Kidney (tissue), 14 donors: ENCODE results near the gene FAM133A. TPM values are rescaled to one million over a fixed set of nuclear protein-coding genes. Genes with fewer than 3 reads are reported as not detected.
A peak's percentile ranks its signal among the peaks of the same experiment; 100 is the strongest.

ENCODE experiments used
- DNase-seq, 5 donors: peaks; one replicate each; pipeline ENCODE4 v3.0.0-alpha.2; 2013 to 2020
- FAIRE-seq: peaks from 2 replicates; lab custom pipeline; 2012; peaks lifted over from hg19 to GRCh38; lab: Jason Lieb, UNC
- H3K27ac ChIP-seq, 2 donors: one replicate each; pipeline ENCODE4 v1.7.0; 2013; ENCODE audit warnings: low read depth in 2 of 2, low read length in 2 of 2, inconsistent platforms in 1 of 2
- H3K27me3 ChIP-seq: one replicate; pipeline ENCODE4 v1.7.1; 2013; ENCODE audit warnings: low read length, inconsistent platforms; ENCODE audit not compliant: control insufficient read depth, insufficient read depth
- H3K36me3 ChIP-seq, 3 donors: one replicate each; pipeline versions ENCODE4 v1.7.0 to v1.7.1; 2013; ENCODE audit warnings: low read length in 3 of 3, control low read depth in 1 of 3, inconsistent platforms in 1 of 3; ENCODE audit not compliant: insufficient read depth in 3 of 3, control insufficient read depth in 2 of 3
- H3K4me1 ChIP-seq, 3 donors: one replicate each; pipeline versions ENCODE4 v1.7.0 to v1.7.1; 2013; ENCODE audit warnings: low read length in 3 of 3, inconsistent platforms in 1 of 3, low read depth in 1 of 3; ENCODE audit not compliant: control insufficient read depth in 2 of 3, insufficient read depth in 2 of 3
- H3K4me3 ChIP-seq, 3 donors: one replicate each; pipeline versions ENCODE4 v1.7.0 to v1.8.1; 2013; ENCODE audit warnings: low read length in 3 of 3, control low read depth in 1 of 3, inconsistent platforms in 1 of 3
- H3K9ac ChIP-seq, 3 donors: one replicate each; pipeline versions ENCODE4 v1.7.0 to v1.7.1; 2013; ENCODE audit warnings: low read length in 3 of 3, control low read depth in 1 of 3, inconsistent platforms in 1 of 3
- H3K9me3 ChIP-seq, 3 donors: one replicate each; pipeline versions ENCODE4 v1.7.0 to v1.7.1; 2013; ENCODE audit warnings: low read length in 3 of 3, control low read depth in 1 of 3, inconsistent platforms in 1 of 3; ENCODE audit not compliant: control insufficient read depth in 2 of 3, insufficient read depth in 1 of 3
- intact Hi-C: fragments of 100-400 bp; cut with DNase I; formaldehyde crosslinking; loops from one replicate; pipeline ENCODE4 v1.11.1; 2022
- polyA plus RNA-seq: library from polyadenylated mRNA; stranded (reverse); fragments of 350-450 nt; fragmentation: Illumina TruSeq; extraction: RNeasy Lipid Tissue Mini Kit (QIAGEN cat#74804); gene quantifications from one replicate; pipeline ENCODE4 v1.2.3, GENCODE V29; 2014; ENCODE audit warnings: low read depth, low replicate concordance; ENCODE audit not compliant: insufficient read depth
- total RNA-seq: library from RNA; stranded (reverse); fragmentation: NEBNext Ultra II Directional; extraction: Animal tissue kit (Norgen Biotek cat#: 25700); gene quantifications from one replicate; pipeline ENCODE4 v1.2.1, GENCODE V29; 2021
- TF ChIP-seq, protein P1 (sequence below): IDR thresholded peaks from 3 replicates; pipeline ENCODE4 v1.5.1; 2012; ENCODE audit warnings: mild to moderate bottlenecking, moderate library complexity, borderline replicate concordance; ENCODE audit not compliant: insufficient read depth; ENCODE audit errors: extremely low read depth
- donor health status: control.
- donor health status: control.
- donor health status: control.
- donor health status: control.
- donor health status: control.
- donor health status: DM: yes; HTN: yes; CAD: no.
- donor health status: Normal renal cell carcinoma (clear cell type).

The FAM133A gene
- total and polyA plus RNA-seq, 2 donors from 2014 or later, result not detected

DNA sequence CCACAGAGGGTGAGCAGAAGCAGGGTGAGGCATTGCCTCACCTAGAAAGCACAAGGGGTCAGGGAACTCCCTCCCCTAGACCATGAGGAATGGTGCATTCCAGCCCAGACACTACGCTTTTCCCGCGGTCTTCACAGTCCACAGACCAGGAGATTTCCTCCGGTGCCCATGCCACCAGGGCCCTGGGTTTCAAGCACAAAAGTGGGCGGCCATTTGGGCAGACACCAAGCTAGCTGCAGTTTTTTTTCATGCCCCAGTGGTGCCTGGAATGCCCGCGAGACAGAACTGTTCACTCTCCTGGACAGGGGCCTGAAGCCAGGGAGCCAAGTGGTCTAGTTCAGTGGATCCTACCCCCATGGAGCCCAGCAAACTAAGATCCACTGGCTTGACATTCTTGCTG lies 13.4 kb upstream of the FAM133A start:
- no peak overlapping the region for H3K9ac ChIP-seq
- no peaks in the 10 kb centered on the region for H3K36me3 ChIP-seq
- H3K27ac ChIP-seq, result no peak overlapping the region
- FAIRE-seq (no peak), DNase-seq (peak in 2 of 5 donors; percentile 0 to 51)
- intact Hi-C loops, result no loop called here
- no peaks in the 10 kb centered on the region for H3K27me3 ChIP-seq
- H3K4me1 ChIP-seq, result no peaks in the 10 kb centered on the region
- H3K9me3 ChIP-seq, result no peaks in the 10 kb centered on the region
- H3K4me3 ChIP-seq, result no peak overlapping the region
- TF ChIP-seq, protein P1, sequence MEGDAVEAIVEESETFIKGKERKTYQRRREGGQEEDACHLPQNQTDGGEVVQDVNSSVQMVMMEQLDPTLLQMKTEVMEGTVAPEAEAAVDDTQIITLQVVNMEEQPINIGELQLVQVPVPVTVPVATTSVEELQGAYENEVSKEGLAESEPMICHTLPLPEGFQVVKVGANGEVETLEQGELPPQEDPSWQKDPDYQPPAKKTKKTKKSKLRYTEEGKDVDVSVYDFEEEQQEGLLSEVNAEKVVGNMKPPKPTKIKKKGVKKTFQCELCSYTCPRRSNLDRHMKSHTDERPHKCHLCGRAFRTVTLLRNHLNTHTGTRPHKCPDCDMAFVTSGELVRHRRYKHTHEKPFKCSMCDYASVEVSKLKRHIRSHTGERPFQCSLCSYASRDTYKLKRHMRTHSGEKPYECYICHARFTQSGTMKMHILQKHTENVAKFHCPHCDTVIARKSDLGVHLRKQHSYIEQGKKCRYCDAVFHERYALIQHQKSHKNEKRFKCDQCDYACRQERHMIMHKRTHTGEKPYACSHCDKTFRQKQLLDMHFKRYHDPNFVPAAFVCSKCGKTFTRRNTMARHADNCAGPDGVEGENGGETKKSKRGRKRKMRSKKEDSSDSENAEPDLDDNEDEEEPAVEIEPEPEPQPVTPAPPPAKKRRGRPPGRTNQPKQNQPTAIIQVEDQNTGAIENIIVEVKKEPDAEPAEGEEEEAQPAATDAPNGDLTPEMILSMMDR, result no peak

DNA sequence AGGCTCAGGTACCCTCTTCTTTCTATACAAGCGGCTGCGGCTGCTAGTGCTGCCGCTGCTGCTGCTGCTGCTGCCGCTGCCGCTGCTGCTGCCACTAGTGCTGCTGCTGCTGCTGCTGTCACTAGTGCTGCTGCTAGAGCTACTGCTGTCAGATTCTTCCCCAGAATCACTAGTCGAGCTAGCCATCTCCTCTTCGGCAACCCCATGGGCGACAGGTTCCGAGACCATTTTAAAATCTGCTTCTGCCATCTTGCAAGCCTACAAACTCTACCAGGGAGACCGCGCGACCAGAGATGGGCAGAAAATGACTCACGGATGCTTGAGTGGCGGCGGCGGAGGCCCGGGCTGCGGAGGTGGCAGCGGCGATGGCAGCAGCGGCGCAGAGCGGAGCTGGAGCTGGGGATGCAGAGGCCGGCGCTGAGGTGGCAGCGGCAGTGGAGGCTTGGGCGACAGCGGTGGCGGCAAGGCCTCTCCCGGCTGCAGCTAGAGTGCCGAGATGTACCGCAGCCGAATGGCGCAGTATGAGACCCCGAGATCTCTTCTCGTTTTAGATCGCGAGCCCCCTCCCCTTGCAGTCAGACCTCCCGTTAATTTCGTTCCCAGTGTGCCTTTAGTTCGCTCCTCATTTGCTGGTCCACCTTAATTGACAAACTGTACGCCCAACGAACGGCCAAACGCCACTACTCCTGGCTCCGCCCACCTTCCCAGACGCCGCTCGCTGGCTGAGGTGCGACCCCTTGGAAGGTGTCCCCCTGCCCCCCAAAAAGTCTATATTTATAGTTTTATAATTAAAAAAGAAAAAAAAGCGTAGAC lies 744 bp upstream of the FAM133A start, which contains the start of gene NAP1L3:
Gene NAP1L3, minus strand, starts transcription at position 523 of the 813 bp plus-strand sequence. Its CDS starts 274 bp downstream, at position 249.
- Histone ChIP-seq H3K27me3 (peaks cover 9% of the 10 kb centered on the region), H3K4me3 (peak within 1 kb of the TSS; percentile 65 to 79 (median 73)), H3K4me1 (no peaks in the 10 kb centered on the region), H3K9ac (peak within 1 kb of the TSS in 2 of 3 donors; percentile 12 to 55), H3K27ac (peak within 1 kb of the TSS; percentile 22 to 37), H3K9me3 (no peaks in the 10 kb centered on the region), H3K36me3 (no peaks in the 10 kb centered on the region)
- no peak for FAIRE-seq
- intact Hi-C loops, result no loop called here
- DNase-seq, result peak; percentile 76 to 94 (median 84)
- TF ChIP-seq, protein P1, result no peak

DNA sequence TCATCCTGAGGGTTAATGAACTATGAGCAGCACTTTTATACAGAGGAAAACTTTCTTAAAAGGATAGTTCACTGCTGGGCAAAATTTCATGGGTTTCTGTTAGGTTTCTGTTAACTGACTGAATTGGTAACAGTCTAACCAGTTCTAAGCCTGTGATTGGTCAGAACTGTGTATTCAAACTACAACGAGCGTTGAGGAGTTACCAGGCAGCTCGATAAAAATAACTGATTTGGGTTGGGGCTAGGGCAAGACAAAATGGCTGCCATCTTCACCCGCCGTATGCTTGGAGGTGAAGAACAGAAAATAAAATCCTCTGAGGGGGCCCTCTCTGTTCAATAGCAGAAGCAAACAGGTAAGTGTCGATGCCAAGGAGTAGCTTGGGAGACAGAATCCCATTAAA lies 22.0 kb downstream of the FAM133A start:
- FAIRE-seq (no peak), DNase-seq (no peak)
- Histone ChIP-seq H3K4me1 (no peaks in the 10 kb centered on the region), H3K27ac (no peak overlapping the region), H3K9me3 (no peaks in the 10 kb centered on the region), H3K27me3 (no peaks in the 10 kb centered on the region), H3K36me3 (no peaks in the 10 kb centered on the region), H3K4me3 (no peak overlapping the region), H3K9ac (no peak overlapping the region)
- TF ChIP-seq, protein P1, result no peak
- intact Hi-C loops, result no loop called here
